ENCODE data around the gene CLEC1A. TPM values are rescaled to one million over a fixed set of nuclear protein-coding genes. Genes with fewer than 3 reads are reported as not detected.

The CLEC1A gene
- total and polyA plus RNA-seq, 2 experiments from 2014 or later, result 3.6 to 6.4 TPM

GRCh38 chr12:10088031-10088430 is 10.8 kb downstream of the CLEC1A start:
- TF ChIP-seq, protein P1, sequence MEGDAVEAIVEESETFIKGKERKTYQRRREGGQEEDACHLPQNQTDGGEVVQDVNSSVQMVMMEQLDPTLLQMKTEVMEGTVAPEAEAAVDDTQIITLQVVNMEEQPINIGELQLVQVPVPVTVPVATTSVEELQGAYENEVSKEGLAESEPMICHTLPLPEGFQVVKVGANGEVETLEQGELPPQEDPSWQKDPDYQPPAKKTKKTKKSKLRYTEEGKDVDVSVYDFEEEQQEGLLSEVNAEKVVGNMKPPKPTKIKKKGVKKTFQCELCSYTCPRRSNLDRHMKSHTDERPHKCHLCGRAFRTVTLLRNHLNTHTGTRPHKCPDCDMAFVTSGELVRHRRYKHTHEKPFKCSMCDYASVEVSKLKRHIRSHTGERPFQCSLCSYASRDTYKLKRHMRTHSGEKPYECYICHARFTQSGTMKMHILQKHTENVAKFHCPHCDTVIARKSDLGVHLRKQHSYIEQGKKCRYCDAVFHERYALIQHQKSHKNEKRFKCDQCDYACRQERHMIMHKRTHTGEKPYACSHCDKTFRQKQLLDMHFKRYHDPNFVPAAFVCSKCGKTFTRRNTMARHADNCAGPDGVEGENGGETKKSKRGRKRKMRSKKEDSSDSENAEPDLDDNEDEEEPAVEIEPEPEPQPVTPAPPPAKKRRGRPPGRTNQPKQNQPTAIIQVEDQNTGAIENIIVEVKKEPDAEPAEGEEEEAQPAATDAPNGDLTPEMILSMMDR (IDR thresholded peaks at IDR 0.05; ENCODE audit: poor library complexity), result no peak
- TF ChIP-seq EZH2phosphoT487 (IDR thresholded peaks at IDR 0.05; ENCODE audit: low read depth, severe bottlenecking, unreplicated experiment) (no peak), EZH2 (IDR thresholded peaks at IDR 0.05; ENCODE audit: borderline replicate concordance) (no peak)
- Histone ChIP-seq H3K27me3 (no peaks in the 10 kb centered on the region), H3K4me2 (no peak overlapping the region), H4K20me1 (ENCODE audit: insufficient read depth, poor library complexity, severe bottlenecking) (no peaks in the 10 kb centered on the region), H3K4me1 (ENCODE audit: insufficient read depth) (no peaks in the 10 kb centered on the region), H2AFZ (no peak overlapping the region), H3K4me3 (no peak overlapping the region), H3K9me3 (ENCODE audit: low read depth) (no peaks in the 10 kb centered on the region), H3K9me2 (replicated peaks; ENCODE audit: insufficient read depth) (no peaks in the 10 kb centered on the region), H3K79me2 (no peaks in the 10 kb centered on the region), H3K36me3 (replicated peaks; ENCODE audit: insufficient read depth, low read depth) (no peaks in the 10 kb centered on the region), H3K27ac (no peak overlapping the region)
- no peak for DNase-seq (ENCODE audit: low spot score)

- DNase-seq (ENCODE audit: low spot score), result no peak
- H3K4me3 ChIP-seq, result no peak overlapping the region
- H3K9me3 ChIP-seq (ENCODE audit: low read depth), result no peaks in the 10 kb centered on the region
- H4K20me1 ChIP-seq (ENCODE audit: insufficient read depth, poor library complexity, severe bottlenecking), result no peaks in the 10 kb centered on the region
- H3K27me3 ChIP-seq, result no peaks in the 10 kb centered on the region
- no peaks in the 10 kb centered on the region for H3K9me2 ChIP-seq (replicated peaks; ENCODE audit: insufficient read depth)
- H3K4me1 ChIP-seq (ENCODE audit: insufficient read depth), result no peaks in the 10 kb centered on the region
- no peak overlapping the region for H3K27ac ChIP-seq
- 86% methylated on average over 3 of the region's 3 CpGs for WGBS (ENCODE audit: low lambda C conversion rate, missing lambda C conversion rate)
- no peak overlapping the region for H3K4me2 ChIP-seq
- no peak overlapping the region for H2AFZ ChIP-seq
- H3K36me3 ChIP-seq (replicated peaks; ENCODE audit: insufficient read depth, low read depth), result no peaks in the 10 kb centered on the region
- no peaks in the 10 kb centered on the region for H3K79me2 ChIP-seq
- TF ChIP-seq, protein P1 (IDR thresholded peaks at IDR 0.05; ENCODE audit: poor library complexity), result no peak
- TF ChIP-seq EZH2 (IDR thresholded peaks at IDR 0.05; ENCODE audit: borderline replicate concordance) (no peak), EZH2phosphoT487 (IDR thresholded peaks at IDR 0.05; ENCODE audit: low read depth, severe bottlenecking, unreplicated experiment) (no peak)
Observed at GRCh38 chr12:10086387-10086786, 12.4 kb downstream of the CLEC1A start.

DNA sequence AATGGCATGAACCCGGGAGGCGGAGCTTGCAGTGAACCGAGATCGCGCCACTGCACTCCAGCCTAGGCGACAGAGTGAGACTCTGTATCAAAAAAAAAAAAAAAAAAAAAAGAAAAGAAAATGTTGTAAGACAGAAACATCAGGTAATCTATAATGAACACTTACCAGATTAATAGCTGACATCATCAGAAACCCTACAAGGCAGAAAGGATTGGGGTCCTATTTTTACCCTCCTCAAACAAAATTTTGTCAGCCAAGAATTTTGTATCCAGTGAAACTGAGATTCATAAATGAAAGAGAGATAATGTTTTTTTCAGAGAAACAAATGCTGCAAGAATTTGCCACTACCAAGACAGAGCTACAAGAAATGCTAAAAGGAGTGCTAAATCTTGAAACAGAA is 14.1 kb downstream of the CLEC1A start:
- Histone ChIP-seq H3K4me1 (ENCODE audit: insufficient read depth) (no peaks in the 10 kb centered on the region), H4K20me1 (ENCODE audit: insufficient read depth, poor library complexity, severe bottlenecking) (no peaks in the 10 kb centered on the region), H3K27me3 (no peaks in the 10 kb centered on the region), H3K79me2 (no peaks in the 10 kb centered on the region), H2AFZ (no peak overlapping the region), H3K9me2 (replicated peaks; ENCODE audit: insufficient read depth) (no peaks in the 10 kb centered on the region), H3K27ac (no peak overlapping the region), H3K4me2 (no peak overlapping the region), H3K4me3 (no peak overlapping the region), H3K9me3 (ENCODE audit: low read depth) (no peaks in the 10 kb centered on the region), H3K36me3 (replicated peaks; ENCODE audit: insufficient read depth, low read depth) (no peaks in the 10 kb centered on the region)
- WGBS (ENCODE audit: low lambda C conversion rate, missing lambda C conversion rate), result 81% methylated on average over 6 of the region's 6 CpGs
- TF ChIP-seq EZH2 (IDR thresholded peaks at IDR 0.05; ENCODE audit: borderline replicate concordance), result no peak
- TF ChIP-seq, protein P1 (IDR thresholded peaks at IDR 0.05; ENCODE audit: poor library complexity), result no peak
- no peak for TF ChIP-seq EZH2phosphoT487 (IDR thresholded peaks at IDR 0.05; ENCODE audit: low read depth, severe bottlenecking, unreplicated experiment)
- DNase-seq (ENCODE audit: low spot score), result no peak
